ENCODE measurements around the gene KLHL18. TPM values are rescaled to one million over a fixed set of nuclear protein-coding genes. Genes with fewer than 3 reads are reported as not detected.

Gene KLHL18
- polyA plus RNA-seq, 1 donor from 2014 or later = 37.0 TPM

DNA sequence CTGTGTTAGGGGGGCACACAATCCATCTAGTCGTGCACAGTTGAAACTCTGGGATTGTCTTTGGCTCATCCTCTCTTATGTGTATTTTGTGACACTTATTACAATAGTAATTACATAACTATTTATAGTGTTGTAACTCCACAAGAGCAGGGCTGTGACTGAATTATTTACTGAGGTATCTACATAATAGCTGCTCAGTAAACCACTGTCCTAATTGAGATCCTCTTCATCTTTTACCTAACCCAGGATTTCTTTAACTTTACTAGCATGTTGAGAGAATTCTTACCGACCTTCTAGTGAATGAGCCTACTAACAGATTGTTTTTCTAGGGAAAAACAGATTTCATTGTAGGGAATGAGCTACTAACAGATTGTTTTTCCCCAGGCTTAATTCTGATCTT is 11.1 kb downstream of the KLHL18 start:
- peaks cover 5% of the 10 kb centered on the region for H3K79me2 ChIP-seq (replicated peaks; ENCODE audit: insufficient read depth, low read length)
- H3K9me2 ChIP-seq (ENCODE audit: insufficient read depth, low read length) = no peaks in the 10 kb centered on the region
- TF ChIP-seq, protein P1, sequence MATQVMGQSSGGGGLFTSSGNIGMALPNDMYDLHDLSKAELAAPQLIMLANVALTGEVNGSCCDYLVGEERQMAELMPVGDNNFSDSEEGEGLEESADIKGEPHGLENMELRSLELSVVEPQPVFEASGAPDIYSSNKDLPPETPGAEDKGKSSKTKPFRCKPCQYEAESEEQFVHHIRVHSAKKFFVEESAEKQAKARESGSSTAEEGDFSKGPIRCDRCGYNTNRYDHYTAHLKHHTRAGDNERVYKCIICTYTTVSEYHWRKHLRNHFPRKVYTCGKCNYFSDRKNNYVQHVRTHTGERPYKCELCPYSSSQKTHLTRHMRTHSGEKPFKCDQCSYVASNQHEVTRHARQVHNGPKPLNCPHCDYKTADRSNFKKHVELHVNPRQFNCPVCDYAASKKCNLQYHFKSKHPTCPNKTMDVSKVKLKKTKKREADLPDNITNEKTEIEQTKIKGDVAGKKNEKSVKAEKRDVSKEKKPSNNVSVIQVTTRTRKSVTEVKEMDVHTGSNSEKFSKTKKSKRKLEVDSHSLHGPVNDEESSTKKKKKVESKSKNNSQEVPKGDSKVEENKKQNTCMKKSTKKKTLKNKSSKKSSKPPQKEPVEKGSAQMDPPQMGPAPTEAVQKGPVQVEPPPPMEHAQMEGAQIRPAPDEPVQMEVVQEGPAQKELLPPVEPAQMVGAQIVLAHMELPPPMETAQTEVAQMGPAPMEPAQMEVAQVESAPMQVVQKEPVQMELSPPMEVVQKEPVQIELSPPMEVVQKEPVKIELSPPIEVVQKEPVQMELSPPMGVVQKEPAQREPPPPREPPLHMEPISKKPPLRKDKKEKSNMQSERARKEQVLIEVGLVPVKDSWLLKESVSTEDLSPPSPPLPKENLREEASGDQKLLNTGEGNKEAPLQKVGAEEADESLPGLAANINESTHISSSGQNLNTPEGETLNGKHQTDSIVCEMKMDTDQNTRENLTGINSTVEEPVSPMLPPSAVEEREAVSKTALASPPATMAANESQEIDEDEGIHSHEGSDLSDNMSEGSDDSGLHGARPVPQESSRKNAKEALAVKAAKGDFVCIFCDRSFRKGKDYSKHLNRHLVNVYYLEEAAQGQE (IDR thresholded peaks at IDR 0.05; ENCODE audit: borderline replicate concordance) = no peak
- no peak for TF ChIP-seq POLR2AphosphoS5 (IDR thresholded peaks at IDR 0.05)
- TF ChIP-seq TAF1 (IDR thresholded peaks at IDR 0.05; ENCODE audit: low read depth) = no peak
- TF ChIP-seq SMC3 (conservative IDR thresholded peaks at IDR 0.05; ENCODE audit: poor library complexity) = no peak
- no peak overlapping the region for H3K9ac ChIP-seq (ENCODE audit: low read length)
- H3K36me3 ChIP-seq (ENCODE audit: insufficient read depth, low read length) = peaks cover 6% of the 10 kb centered on the region
- H3K9me3 ChIP-seq (ENCODE audit: low read length) = no peaks in the 10 kb centered on the region
- H3K4me2 ChIP-seq (ENCODE audit: low read length) = no peak overlapping the region
- H3K27me3 ChIP-seq (ENCODE audit: insufficient read depth, low read depth, low read length) = no peaks in the 10 kb centered on the region
- no peaks in the 10 kb centered on the region for H3F3A ChIP-seq (ENCODE audit: insufficient read depth, low read length, poor library complexity, severe bottlenecking)
- H4K20me1 ChIP-seq (ENCODE audit: insufficient read depth) = no peaks in the 10 kb centered on the region
- no peak overlapping the region for H2AFZ ChIP-seq (ENCODE audit: low read depth, low read length)
- H3K4me3 ChIP-seq (ENCODE audit: low read length) = no peak overlapping the region
- no peak overlapping the region for H3K27ac ChIP-seq (ENCODE audit: low read length)

DNA sequence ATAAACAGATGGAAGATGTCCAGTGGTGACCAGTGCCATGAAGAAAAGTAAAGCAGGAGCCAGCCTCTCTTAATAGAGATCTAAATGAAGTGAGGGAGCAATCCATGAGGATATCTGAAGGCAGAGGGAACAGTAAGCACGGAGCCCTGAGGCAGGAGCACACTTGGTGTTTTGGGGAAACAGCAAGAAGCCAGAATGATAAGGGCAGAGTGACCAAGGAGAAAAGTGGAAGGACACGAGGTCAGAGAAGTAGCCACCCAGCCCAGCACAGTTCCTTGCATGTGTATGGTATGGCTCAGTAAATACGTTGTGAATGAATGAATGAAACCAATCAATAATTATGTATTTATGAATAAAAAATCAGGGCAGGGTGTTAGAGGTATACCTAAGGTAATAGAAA is 11.6 kb downstream of the KLHL18 start:
- H3K79me2 ChIP-seq (replicated peaks; ENCODE audit: insufficient read depth, low read length) = peaks cover 5% of the 10 kb centered on the region
- H3K27ac ChIP-seq (ENCODE audit: low read length) = no peak overlapping the region
- H2AFZ ChIP-seq (ENCODE audit: low read depth, low read length) = no peak overlapping the region
- H3K36me3 ChIP-seq (ENCODE audit: insufficient read depth, low read length) = peaks cover 6% of the 10 kb centered on the region
- no peaks in the 10 kb centered on the region for H3K27me3 ChIP-seq (ENCODE audit: insufficient read depth, low read depth, low read length)
- no peaks in the 10 kb centered on the region for H3K9me2 ChIP-seq (ENCODE audit: insufficient read depth, low read length)
- H3K4me3 ChIP-seq (ENCODE audit: low read length) = no peak overlapping the region
- no peak for TF ChIP-seq SMC3 (conservative IDR thresholded peaks at IDR 0.05; ENCODE audit: poor library complexity)
- TF ChIP-seq, protein P2, sequence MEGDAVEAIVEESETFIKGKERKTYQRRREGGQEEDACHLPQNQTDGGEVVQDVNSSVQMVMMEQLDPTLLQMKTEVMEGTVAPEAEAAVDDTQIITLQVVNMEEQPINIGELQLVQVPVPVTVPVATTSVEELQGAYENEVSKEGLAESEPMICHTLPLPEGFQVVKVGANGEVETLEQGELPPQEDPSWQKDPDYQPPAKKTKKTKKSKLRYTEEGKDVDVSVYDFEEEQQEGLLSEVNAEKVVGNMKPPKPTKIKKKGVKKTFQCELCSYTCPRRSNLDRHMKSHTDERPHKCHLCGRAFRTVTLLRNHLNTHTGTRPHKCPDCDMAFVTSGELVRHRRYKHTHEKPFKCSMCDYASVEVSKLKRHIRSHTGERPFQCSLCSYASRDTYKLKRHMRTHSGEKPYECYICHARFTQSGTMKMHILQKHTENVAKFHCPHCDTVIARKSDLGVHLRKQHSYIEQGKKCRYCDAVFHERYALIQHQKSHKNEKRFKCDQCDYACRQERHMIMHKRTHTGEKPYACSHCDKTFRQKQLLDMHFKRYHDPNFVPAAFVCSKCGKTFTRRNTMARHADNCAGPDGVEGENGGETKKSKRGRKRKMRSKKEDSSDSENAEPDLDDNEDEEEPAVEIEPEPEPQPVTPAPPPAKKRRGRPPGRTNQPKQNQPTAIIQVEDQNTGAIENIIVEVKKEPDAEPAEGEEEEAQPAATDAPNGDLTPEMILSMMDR (IDR thresholded peaks at IDR 0.05; ENCODE audit: poor library complexity, severe bottlenecking) = no peak
- no peak for TF ChIP-seq RAD21 (conservative IDR thresholded peaks at IDR 0.05)
- TF ChIP-seq, protein P1 (IDR thresholded peaks at IDR 0.05; ENCODE audit: borderline replicate concordance) = no peak
- no peak for TF ChIP-seq EP300 (conservative IDR thresholded peaks at IDR 0.05; ENCODE audit: poor library complexity, severe bottlenecking)
- no peak for TF ChIP-seq EZH2 (IDR thresholded peaks at IDR 0.05; ENCODE audit: borderline replicate concordance, insufficient read depth, low read length, poor library complexity, severe bottlenecking)
- TF ChIP-seq MXI1 (conservative IDR thresholded peaks at IDR 0.05; ENCODE audit: poor library complexity, severe bottlenecking) = no peak
- TF ChIP-seq TAF1 (IDR thresholded peaks at IDR 0.05; ENCODE audit: low read depth) = no peak
- no peak for TF ChIP-seq POLR2AphosphoS5 (IDR thresholded peaks at IDR 0.05)
- no peaks in the 10 kb centered on the region for H3F3A ChIP-seq (ENCODE audit: insufficient read depth, low read length, poor library complexity, severe bottlenecking)
- no peaks in the 10 kb centered on the region for H4K20me1 ChIP-seq (ENCODE audit: insufficient read depth)
- H3K9ac ChIP-seq (ENCODE audit: low read length) = no peak overlapping the region
- no peaks in the 10 kb centered on the region for H3K9me3 ChIP-seq (ENCODE audit: low read length)
- H3K4me2 ChIP-seq (ENCODE audit: low read length) = no peak overlapping the region
